C1 segment of cervical spinal cord (tissue), 14 donors: ENCODE data around the gene SLC16A10.
"Not testable (repeated sequence)": the region's sequence is repeated elsewhere in the genome, so short reads cannot be mapped to it uniquely, and the experiment has no call there.

ENCODE experiments used
- DNase-seq, 14 donors: peaks; one replicate each; lab custom pipeline; 2025; lab: John Stamatoyannopoulos, UW

SLC16A10 gene

DNA sequence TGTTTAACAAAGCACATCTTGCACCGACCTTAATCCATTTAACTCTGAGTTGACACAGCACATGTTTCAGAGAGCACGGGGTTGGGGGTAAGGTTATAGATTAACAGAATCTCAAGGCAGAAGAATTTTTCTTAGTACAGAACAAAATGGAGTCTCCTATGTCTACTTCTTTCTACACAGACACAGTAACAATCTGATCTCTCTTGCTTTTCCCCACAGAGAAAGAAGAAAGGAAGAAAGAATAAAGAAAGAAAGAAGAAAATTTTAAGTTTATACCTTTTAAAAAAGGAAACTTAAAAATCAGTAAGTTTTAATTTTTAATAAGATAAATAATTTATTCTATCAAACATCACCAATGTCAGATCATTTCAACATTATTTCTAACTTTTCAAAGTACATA, 168.5 kb downstream of the SLC16A10 start:
- DNase-seq: not testable (repeated sequence)

DNA sequence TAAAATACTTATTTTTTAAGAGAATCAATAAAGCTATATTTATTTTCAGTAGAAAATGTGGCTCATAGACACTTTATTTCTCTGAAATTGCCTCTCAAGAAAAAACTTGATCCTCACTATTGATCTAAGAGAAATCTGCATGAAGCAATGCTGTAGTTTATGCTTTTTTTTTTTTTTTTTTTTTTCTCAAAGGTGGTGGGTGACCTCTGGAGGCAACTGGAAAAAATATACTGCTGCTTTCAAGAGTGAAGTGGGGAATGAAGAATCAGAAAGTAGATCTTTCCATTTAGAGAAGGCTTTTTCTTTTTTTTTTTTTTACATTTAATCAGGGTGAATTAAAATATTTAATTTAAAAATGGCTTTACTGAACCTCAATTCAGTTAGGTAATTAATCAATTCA, 169.3 kb downstream of the SLC16A10 start:
- no peak for DNase-seq

DNA sequence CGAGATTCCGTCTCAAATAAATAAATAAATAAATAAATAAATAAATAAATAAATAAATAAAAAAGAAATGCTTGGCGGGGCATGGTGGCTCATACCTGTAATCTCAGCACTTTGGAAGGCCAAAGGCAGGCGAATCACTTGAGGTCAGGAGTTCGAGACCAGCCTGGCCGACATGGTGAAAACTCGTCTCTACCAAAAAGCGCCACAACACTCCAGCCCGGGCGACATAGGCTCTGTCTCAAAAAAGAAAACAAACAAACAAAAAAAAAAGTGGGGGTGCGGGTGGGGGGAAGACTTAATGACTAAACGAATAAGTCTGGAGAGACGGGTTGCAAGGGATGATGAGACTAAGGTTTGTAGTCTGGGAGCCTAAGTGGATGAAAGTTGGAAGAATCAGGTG, 170.7 kb downstream of the SLC16A10 start:
- peak in 1 of 14 donors; percentile 0 for DNase-seq

DNA sequence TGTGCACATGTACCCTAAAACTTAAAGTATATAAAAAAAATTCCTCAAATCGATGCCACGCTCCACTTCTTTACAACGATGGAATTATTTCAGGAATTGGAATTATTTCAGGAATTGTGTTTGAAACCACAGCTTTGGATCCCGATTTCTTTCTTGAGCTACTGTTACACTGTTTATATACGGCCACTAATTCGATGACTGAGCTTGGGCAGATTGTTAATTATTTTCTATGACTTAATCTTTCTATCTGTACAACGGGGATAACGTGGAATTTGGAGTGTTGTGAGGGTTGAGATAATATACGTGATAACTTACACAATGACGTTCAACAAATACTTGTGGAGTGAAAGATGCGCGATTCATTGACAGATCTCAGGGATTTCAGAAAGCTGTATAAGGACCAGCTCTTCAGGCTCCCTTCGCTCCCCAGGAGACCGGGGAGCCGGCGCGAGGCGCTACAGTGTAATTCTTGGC, 171.3 kb downstream of the SLC16A10 start:
- no peak for DNase-seq

DNA sequence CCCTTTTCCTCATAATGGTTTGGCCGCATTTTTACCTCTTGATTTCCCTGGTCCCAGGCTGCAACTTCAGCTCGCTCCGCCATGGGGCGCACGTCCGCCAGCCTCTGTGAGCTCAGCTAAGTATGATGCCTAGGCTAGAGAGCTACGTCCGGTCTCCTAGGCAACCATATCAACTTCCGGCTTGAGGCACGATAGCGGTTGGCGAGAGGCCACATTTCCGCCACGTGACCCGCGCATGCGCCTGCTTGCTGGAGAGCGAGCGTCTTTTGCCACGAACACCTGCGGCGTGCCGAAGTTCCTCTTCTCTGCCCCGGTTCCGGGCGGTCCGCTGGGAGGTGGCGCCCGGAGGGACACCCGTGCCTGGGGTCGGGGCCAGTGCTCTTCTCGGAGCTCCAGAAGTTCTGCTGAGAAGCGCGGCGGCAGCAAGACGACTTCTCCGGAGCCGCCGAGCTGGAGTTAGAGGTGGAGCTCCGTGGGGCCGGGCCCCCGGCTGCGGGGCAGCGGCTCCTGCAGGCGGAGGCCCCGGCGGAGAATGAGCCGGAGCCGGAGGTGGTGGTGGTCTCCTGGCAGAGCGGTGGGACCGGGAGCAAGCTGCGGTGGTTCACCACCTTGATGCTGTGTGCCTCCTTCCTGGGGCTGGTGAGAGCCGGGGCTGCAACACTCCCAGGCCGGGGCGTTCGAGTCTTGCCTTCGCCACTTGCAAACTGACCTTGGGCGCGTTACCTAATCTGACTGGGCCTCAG, 172.0 kb downstream of the SLC16A10 start:
- DNase-seq: peak; percentile 74 to 97 (median 95)

DNA sequence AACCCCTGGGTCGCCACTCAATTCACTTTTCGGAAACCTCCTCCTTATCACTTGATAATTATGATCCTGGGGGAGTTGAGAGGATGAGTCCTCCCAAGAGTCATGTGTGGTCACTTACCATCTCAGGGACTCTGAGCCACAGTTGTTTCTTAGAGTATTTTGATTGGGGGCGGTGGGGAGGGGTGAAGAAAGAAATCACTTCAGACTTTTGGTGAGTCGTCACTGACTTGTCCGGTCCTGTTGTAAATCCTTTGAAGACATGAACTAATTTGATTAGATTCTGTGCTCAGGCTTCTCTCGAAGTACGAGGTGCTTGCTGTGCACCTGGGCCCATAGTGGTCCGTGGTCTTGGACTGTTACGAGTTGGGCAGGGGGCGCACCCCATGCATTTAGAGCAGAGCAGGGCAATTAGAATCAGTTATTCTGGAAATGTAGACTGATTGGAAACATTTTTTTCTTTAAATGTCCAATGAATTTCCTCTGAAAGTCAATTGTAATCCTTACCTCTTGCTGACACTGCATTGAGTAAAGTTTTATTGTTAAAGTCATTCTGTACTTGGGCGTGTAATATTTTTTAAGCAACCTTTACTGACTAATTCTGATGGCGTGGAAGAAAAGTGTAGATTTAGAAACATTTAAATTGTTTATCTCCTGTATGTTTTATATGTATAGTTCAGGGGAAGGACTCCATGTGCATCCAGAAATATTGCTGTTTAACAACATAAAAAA, 173.4 kb downstream of the SLC16A10 start:
- no peak for DNase-seq

DNA sequence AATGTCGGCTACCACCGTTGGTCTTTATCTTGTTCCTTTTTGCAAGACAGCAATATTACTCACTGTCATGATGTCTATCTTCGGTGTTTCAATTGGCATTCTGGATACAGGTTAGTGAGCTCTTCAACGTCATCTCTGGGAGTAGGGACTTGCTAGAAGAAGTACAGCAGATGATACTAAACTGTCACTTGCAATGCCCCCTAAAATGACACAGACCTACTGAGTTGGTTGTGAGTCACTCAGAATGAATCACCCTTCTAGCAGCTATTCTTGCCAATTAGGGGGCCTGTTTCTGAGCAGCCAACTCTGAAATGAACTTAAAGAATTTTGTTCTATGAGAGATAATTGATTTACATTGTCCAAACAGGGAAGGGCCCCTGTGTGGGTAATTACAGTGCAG, 176.5 kb downstream of the SLC16A10 start:
- no peak for DNase-seq

DNA sequence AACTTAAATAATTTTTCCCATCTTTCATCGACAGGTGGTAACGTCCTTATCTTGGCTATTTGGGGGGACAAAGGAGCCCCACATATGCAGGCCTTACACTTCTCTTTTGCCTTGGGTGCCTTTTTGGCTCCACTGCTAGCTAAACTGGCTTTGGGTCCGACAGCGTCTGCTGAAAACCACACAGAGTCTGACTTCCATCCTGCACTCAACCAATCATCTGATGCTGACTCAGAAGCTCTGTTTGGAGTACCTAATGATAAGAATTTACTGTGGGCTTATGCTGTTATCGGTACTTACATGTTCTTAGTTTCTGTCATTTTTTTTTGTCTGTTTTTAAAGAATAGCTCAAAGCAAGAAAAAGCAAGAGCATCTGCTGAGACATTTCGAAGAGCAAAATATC, 178.5 kb downstream of the SLC16A10 start:
- DNase-seq: no peak

DNA sequence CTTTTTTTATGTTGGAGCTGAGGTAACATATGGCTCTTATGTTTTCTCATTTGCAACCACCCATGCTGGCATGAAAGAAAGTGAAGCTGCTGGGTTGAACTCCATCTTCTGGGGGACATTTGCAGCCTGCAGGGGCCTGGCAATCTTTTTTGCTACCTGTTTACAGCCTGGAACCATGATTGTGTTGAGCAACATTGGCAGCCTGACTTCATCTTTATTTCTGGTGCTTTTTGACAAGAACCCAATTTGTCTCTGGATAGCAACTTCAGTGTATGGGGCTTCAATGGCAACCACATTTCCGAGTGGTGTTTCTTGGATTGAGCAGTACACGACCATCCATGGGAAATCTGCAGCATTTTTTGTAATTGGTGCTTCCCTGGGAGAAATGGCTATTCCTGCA, 179.0 kb downstream of the SLC16A10 start:
- no peak for DNase-seq

DNA sequence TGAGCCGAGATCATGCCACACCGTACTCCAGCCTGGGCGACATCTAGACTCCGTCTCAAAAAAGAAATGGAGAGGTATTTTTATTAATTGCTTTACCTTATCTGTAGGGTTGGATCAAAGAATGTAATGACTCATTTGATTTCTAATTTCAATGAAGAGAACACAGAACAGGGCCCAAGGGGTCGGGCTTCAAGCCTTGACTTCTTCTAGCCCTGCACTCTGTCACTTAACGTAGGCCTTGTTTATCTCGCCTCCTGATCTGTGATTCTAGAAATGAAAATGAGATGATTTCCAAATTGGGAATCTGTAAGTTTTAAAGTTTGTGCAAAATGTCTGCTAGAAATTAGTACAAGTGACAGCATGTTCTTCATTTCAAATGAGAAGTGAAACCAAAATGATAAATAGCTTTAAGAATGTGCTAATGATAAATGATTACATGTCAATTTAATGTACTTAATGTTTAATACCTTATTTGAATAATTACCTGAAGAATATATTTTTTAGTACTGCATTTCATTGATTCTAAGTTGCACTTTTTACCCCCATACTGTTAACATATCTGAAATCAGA, 180.5 kb downstream of the SLC16A10 start:
- DNase-seq: no peak

DNA sequence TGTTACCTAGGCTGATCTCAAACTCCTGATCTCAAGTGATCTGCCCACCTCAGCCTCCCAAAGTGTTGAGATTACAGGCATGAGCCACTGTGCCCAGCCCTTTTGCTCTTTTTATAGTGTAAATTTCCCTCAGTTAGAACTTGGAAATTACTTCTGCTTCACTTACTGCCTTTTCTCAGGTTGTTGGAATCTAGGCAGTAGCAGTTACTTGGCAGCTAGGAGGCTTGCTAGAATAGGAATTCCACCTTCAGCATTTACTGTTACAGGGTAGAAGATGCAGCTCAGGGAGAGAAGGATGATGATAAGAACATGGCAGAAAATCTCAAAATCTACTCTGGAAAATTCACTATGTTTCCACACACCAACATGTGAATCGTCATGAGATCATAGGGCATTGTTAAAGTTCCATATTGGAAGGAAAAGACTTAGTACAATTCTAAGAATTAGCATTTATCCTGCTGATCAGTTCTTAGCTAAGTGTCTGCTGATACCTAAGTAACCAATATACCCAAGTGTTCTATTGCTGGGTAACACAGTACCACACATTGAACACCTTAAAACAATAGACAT, 182.2 kb downstream of the SLC16A10 start:
- no peak for DNase-seq

DNA sequence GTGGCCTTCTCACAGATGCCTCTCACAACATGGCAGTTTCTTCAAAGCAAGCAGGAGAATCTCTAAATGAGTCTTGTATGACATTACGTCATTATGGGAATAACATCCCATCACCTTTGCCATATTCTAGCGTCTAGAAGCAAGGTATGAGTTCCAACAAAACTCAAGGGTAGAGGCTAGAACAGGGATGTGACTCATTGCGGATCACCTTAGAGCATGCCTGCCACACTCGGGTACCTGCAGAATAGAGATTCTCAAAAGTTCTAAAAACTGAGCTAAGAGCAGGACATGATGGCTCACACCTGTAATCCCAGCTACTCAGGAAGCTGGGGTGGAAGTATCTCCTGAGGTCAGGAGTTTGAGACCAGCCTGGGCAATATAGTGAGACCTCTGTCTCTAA, 182.8 kb downstream of the SLC16A10 start:
- no peak for DNase-seq

DNA sequence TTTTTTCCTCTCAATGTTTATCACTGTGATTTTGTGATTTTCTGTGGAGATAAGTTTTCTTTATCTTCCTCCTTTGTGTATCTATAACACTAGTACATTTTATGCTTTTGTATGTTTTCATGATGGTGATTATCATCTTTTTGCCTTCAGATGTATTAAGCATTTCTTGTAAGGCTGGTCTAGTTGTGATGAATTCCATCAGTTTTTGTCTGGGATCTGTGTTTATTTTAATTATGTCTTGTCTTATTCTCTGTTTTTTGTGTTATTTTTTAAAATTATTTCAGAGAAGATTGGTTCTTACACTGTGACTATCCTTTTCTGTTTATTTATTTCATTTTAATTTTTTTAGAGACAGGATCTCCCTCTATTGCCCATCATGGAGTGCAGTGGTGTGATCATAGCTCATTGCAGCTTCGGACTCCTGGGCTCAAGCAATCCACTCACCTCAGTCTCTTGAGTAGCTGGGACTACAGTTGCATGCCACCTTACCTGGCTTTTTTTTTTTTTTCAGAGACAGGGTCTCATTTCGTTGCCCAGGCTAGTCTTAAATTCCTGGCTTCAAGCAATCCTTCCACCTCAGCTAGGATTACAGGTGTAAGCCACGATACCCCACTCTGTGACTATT, 187.4 kb downstream of the SLC16A10 start:
- DNase-seq: no peak

DNA sequence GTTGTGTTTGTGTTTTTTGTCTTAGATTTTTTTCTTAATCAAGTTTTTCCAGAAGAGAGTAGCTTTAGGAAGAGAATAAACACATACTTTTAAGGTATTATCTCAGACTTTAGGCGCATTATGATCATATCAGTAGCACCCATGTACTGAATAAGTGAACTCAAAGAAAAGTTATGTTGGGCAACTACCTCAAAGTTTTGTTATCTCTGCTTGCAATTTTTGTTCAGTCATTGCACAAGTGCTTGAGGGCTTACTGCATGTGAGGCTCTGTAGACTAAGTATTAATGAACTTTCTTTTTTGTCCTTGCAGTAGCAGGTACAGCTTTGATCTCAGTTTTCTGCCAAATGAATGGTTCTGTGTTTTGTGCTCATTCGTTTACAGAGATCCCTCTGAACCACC, 189.0 kb downstream of the SLC16A10 start:
- DNase-seq: no peak

DNA sequence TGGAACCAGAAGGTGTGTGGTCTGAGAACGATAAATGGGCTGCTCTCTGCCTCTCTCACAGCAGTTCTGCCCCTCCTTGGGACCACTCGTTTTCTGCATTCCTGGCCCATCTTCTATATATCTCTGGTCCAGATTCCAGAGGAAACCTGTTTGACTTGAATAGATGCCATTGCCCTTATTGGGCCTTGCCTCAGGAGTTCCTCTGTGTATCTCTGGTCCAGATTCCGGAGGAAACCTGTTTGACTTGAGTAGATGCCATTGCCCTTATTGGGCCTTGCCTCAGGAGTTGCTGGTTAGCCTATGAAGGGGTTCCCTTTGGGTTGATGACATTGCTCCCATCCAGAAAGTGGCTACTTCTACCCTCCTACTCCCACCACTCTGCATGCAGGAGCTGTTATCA, 189.4 kb downstream of the SLC16A10 start:
- DNase-seq: no peak

DNA sequence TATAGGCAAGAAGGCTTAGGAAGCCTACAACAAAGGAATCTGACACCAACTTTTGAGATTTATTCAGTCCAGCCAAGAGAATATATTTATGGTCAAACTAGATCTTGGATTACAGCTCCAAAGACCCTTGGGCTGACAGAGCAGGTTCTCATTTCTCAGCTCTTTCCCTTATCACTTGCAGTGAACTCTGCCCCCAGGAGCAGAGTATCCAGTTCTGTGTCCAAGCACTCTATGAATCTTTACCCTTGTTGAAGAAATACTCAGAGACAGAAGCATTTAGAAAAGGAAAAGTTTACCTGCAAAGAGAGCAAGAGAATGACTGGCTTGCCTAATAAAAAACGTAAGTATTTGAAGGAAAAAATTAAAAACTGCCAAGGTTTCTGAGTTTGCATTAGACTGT, 190.5 kb downstream of the SLC16A10 start:
- DNase-seq: no peak

DNA sequence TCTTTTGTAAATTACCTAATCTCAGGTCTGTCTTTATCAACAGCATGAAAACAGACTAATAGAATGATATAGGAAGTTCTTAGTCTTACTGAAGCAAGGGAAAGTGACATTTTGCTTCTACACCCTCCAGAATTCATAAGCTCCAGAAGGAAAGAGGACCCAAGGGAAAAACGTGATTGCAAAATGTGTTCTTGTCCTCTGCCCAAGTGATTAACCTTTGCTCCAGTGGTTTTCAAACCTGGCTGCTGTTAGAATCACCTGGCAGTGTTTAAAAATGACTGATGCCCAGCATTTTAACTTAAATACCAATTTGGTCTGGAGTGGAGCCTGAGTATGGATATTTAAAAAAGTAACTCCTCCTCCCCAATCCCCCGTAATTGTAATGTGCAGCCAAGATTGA, 191.4 kb downstream of the SLC16A10 start:
- DNase-seq: no peak

DNA sequence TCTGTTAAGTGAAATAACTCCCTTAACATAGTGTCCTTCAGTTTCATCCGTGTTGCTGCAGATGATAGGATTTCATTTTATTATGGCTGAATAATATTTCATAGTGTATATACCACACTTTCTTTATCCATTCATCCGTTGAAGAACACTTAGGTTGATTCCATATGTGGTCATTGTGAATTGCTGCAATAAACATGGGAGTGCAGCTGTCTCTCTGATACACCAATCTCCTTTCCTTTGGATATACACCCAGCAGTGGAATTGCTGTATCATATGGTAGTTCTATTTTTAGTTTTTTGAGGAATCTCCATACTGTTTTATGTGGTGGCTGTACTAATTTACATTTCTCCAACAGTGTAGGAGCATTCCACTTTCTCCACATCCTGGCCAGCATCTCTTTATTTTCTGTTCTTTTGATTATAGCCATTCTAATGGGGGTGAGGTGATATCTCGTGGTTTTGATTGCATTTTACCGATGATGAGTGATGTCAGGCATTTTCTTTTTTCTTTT, 193.2 kb downstream of the SLC16A10 start:
- no peak for DNase-seq
